Stimulated activated CD4-positive, alpha-beta T cell treated with anti-CD3 and anti-CD28 coated beads, TNF-alpha, amount 100 ng/mL, for 1 hour (primary cell): Measurements from ENCODE around the gene MOB2.

Experiments used
- DNase-seq, 3 donors: peaks; one replicate each; pipeline ENCODE4 v3.0.0-alpha.2; 2020; ENCODE audit warnings: low read depth in 3 of 3, low spot score in 1 of 3

The MOB2 gene

DNA sequence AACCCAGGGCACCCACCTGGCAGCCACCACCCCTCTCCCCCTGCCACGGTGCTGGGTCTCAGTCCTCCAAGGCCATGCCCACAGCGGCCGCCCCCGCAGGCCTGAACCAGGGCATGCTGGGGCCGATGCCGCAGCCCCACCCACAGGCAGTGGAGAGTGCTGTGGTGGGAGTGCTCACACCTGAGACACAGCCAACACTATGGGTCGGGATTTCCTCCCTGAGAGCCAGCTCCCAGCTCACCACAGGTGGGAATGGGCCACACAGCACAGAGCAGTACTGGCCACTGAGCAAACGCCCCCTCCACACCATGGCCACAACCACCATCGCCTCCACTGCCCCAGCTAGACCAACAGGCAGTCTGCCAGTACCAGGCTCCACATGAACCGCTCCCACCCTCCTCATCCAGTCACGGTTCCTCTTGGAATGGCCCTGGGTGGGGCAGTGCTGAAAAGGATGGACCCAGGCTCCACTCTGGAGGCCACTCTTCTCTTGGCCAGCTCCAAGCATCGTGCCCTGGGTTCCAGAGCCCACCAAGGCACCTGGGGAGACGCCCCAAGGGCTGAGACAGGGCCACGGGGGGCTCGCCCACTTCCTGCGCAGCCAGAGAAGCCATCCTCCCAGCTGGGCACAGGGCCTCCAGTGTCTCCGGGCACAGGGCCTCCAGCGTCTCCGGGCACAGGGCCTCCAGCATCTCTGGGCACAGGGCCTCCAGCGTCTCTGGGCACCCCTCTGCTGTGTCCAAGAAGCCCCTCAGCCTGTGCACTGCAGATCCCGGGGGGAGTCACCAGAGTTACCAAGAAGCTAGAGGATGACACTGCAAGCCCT is 14.2 kb downstream of the MOB2 start:
- no peak for DNase-seq

DNA sequence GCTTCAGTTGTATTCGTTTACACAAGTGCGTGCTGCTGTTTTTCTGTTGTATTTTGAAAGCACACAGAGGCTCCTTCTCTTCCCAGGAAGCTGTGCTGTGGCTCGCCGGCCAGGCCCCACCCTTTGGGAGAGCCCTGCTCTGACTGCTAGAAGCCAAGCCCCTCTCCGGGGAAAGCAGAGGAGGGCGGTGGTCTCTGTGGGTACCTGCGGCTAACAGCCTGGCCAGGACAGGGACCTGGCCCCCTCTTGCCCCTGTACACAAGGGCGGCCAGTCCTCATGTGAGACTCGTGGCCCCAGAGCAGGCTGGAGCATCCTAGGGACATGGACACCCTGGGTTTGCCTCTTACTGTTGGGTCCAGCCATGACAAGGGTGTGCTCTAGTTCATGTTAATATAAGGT is 14.8 kb downstream of the MOB2 start:
- no peak for DNase-seq

DNA sequence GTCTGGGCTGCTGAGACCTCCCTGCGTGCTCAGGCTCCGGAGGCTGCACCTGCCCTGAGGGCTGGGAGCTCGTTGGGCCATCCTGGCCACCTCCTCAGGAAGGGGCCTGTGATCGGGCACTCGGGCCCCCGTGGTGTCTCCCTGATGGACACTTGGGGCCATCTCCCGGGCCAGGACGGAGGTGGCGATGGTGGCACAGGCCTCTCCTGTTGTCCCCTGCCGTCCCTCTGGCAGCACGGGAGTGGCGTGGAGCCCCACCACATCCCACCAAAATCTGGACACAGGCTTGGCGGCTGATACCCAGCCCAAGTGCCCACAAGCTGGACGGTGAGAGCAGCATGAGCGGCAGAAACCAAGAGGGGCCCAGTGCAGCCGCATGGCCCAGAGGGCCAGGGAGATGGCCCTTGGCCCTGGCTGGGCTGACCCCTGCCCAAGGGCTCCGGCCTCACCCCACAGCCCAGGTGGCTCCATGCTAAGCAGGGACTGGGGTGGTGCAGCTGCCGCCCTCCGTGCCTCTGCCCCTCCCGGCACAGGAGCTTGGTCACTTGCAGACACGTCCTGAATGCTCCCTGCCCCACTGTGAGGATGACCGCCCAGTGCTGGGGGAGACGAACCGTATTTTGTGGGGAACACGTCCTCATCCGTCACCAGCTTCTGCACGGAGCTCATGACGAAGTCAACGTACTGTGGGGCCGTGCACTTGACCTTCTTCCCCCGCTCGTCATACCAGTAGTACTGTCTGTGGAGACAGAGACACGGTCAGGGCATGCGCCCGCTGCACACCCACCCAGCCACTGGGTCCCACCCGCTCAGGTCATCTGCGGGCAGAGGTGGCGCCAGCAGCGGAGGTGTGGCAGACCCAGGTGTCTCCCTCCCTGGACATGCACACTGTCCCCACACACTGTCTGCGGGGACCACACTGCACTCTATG is 15.6 kb downstream of the MOB2 start:
- DNase-seq: no peak

GRCh38 chr11:1469911-1470680 is 16.5 kb downstream of the MOB2 start:
- no peak for DNase-seq

GRCh38 chr11:1469287-1469910 is 17.2 kb downstream of the MOB2 start:
- DNase-seq: no peak

DNA sequence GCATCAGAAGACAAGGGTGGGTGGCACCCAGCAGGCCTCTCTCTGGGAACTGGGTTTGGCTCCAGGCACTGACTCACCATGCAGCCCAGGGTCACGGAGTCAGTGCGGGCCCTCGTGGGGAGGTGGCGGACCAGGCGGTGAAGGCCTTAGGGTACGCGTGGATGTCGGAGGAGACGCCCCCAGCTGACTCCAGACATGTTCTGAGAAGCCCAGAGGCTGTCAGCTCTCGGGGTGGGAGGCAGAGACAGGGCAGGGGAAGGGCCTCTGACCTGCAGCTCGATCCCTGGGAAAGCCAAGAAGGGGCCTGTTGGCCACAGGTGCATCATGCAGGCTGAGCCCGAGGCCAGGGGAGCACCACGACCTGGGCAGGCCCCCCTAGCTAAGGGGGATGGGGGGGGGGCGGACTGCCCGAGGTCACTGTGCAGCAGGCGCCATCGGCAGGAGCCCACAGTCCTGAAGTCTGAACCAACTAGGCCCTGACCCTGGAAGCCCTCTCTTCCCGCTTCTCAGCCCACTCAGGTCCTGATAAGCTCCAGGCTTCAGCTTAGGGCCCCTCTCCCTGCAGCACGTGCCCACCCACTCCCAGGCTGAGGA is 18.0 kb downstream of the MOB2 start:
- DNase-seq: no peak

DNA sequence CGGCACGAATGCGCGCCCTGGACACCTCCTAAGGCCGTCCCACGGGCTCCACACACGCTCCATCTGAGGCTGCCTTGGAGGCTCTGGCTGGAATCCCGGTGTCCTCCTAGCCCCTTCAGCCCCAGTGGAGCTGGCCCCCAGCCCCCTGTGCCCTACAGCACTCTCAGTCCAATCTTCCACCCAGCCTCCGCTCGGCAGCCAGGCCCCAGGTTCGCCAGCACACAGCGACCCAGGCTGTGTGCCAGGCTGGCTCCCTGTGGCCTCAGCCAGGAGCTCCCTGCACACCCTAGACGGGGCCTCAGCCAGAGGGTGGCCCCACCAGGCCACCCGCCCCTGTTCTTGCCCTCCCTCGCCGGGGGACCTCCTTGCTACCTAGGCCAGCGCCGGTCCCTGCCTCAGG is 18.6 kb downstream of the MOB2 start:
- no peak for DNase-seq

DNA sequence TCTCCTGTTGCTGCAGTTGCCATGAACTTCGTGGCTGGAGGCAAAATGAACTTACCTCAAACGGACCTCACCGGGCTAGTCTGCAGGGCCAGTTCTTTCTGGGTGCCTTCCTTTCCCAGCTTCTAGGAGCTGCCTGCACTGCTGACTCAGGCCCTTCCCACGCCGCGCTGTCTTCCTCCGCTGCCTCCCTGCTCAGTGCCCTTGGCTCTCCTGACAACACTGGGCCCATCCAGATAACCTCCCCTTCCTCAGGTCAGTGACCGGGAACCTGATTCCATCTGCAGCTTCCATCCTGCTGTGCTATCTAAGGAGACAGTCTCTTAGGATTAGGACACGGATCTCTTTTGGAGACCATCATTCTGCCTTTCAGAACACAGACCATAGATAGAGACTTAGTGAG is 19.3 kb downstream of the MOB2 start:
- no peak for DNase-seq

- no peak for DNase-seq
Observed at GRCh38 chr11:1466784-1467183, 19.8 kb downstream of the MOB2 start.

DNA sequence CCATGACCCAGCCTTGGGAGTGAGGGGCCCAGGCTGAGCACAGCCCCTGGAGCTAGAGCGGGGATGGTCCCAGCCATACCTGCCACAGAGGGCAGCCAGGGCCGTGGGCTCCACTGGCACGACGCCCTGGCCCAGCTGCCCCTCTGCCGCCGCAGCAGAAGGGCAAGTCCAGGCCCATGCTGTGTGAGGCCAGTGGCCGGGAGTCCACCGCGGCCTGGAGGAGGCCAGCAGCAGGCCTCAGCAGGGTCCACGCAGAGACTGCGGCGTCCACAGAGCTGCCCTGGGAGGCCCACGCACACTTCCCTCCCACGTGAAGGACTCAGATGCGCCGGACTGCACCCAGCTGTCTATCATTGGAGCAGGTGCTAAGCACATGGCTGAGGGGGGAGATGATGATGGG is 23.5 kb downstream of the MOB2 start:
- DNase-seq: no peak

GRCh38 chr11:1462698-1462975 is 23.9 kb downstream of the MOB2 start:
- no peak for DNase-seq

DNA sequence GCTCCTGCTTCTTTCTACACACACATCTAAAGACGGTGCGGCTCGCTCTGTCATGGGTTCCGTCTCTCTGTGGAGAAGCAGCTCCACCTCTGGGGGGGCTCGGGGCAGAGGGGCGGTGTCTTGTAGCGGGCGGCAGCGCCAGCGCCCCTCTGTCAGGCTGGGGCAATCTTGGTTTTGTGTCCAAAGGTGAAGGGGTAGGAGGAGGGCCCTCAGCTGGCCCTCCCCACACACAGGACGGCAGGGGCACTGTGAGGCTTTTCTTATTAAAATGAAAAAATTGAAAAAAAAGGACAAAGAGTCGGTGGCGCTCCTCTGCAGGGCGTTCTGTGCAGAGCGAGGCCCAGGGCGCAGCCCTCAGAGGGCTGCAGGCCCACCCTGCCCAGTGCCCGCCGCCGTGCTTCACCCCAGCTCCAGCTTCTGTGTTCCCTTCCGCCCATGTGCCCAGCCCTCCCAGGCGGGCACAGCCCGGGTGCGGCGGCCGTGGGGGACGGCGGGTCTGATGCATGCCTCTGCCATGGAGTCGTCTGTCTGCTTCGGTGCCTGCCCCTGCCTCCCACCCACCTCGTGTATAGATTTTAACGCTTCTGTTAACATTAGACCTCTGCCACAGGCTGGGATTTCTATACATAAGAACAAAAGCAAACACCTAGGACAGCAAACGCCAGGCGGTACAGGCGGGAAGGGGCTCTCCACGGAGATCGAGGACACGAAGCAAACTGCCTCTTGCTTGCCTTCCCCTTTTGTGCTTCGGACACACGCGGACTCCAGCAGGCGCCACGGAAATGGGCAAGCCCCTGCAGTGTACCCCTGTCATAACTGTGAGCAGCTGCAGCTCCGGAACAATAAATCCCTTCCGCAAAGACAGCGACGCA is 24.5 kb downstream of the MOB2 start:
- no peak for DNase-seq

DNA sequence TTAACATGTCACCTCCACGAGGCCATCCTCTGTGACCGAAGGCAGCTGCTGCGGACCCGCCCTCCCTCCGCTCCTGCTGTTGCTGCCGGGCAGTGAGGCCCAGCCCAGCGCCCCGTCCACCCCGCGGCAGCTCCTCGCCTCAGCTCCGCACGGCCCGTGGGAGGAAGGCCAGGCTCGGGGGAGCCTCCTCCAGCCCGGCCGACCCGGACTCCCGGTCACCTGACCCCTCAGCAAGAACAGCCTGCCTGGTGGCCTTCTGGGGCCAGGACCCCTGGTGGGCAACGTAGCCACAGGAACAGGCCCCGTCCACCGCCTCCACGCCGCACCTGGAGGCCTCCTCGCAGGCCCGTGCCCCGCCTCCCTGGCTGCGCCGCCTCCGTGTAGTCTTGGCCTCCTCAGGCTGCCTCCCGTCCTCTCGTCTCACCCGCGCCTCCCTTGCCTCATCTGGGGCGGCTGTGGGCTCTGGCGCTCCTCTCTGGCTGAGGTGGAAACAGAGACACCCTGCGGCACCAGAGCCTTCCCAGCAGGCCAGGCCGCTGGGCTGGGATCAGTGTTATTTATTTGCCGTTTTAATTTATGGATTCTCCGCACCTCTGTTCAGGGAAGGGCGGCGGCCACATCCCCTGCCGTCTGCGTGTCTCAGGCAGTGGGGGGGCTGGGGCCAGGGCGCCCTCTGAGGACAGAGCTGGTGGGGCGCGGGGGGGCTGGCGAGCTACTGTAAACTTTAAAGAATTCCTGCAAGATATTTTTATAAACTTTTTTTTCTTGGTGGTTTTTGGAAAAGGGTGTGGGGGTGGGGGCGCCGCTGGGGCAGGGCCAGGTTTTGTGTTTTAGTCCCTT is 25.4 kb downstream of the MOB2 start:
- no peak for DNase-seq

- DNase-seq: no peak
Observed at GRCh38 chr11:1460396-1460985, 26.1 kb downstream of the MOB2 start.

DNA sequence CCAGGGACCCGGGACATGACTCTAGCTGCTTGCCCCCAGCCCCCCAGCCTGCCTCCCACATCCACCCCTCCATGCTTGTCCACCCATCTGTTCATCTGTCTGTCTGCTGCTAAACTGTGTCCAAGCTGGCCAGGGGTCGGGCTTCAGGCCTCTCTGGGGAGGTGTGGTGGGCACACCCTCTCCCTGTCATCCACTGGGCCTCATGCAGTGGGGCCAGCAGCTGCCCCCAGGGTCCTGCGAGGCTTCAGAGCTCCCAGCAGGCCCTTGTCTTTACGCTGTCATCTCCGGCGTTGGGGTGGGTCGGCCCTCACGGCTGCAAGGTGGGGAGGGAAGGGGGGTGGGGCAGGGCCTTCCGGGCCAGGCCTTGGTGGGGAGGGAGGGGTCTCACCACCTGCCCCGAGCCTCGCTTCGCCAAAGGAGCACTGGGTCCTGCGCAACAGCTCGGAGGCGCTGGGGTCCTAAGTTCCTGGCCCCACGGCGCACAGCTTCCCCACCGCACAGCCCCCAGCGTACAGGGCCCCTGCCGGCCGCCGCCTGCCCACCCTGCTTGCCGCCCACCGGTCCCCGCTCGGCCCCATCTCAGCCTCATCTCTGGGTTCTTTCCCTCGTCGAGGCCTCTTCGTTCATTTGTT is 26.7 kb downstream of the MOB2 start:
- DNase-seq: no peak

GRCh38 chr11:1459219-1459575 is 27.4 kb downstream of the MOB2 start:
- DNase-seq: no peak

GRCh38 chr11:1458340-1459218 is 28.0 kb downstream of the MOB2 start:
- DNase-seq: no peak
